HG02840 (cell line): ENCODE results near the gene MID1IP1.

Source experiments
- ATAC-seq: cut with Tn5 transposase; IDR thresholded peaks from one replicate; pipeline ENCODE4 v1.9.1; 2021; ENCODE audit warnings: mild to moderate bottlenecking, moderate library complexity, moderate number of reproducible peaks; ENCODE audit not compliant: unreplicated experiment, low FRiP score

The MID1IP1 gene, protein sequence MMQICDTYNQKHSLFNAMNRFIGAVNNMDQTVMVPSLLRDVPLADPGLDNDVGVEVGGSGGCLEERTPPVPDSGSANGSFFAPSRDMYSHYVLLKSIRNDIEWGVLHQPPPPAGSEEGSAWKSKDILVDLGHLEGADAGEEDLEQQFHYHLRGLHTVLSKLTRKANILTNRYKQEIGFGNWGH

GRCh38 chrX:38800981-38801845, at the start of gene MID1IP1:
Gene MID1IP1, plus strand, starts transcription at chrX:38801459. Its CDS starts 3,488 bp downstream, at chrX:38804947.
- ATAC-seq, result peak; percentile 38

GRCh38 chrX:38754102-38754790, 47.0 kb upstream of the MID1IP1 start:
- ATAC-seq, result no peak

DNA sequence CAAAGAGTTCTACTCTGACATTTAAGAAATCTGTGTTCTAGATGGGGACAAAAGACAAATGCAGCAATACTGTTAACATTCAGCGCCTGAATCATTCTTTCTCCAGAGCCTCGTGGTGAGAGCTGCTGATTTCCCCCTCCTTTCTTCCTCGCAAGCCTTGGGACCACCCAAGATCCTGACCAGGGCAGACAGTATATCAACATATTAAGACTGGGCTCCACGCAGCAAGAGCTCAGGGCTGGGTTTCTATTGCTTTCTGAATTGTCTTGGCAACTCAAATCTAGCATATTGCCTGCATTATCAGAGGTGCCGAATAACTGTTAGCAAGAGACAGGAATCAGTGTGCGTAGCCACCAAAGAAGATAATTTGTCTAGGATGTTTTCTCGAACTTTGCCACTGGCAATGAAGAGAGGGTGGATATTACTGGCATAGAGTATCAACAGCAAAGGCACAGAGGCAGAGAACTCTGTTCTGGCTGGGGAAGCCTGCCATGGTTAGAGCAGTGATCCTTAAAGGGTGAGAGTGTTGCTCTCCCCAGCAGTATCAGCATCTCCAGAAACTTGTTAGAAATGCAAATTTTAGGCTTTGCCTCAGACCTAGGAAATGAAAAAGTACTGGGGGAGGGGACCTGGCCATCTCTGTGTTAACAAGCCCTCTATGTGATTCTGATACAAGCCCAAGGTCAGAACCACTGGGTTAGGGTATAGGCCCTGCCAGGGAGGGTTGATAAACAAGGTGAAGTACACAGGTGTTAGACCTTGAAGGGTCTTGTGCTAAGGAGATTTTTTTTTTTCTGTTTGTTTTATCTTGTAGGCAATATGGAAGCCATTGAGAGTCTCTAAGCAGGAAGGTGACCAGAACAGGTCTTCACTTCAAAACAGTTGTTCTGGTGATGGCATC, 46.2 kb upstream of the MID1IP1 start:
- no peak for ATAC-seq

- ATAC-seq, result no peak
Measured at GRCh38 chrX:38760883-38761282, 40.4 kb upstream of the MID1IP1 start.

DNA sequence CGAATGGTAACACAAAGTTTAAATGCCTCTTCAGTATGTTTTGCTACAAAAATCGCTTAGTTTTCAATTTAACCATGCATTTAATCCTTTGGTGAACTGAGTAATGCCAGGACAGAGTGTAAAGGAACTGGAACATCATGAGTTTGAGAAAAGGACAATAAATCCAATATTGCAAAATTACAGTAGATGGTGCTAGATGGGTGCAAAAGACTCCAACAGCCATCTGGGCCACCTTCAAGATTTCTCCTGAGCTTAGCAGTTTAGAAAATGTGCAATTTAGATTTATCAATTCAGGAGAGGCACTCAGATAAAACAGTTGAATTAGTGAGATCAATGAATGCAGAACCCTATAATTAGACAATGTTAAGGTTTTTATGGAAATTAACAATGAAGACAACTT, 33.2 kb upstream of the MID1IP1 start:
- no peak for ATAC-seq

DNA sequence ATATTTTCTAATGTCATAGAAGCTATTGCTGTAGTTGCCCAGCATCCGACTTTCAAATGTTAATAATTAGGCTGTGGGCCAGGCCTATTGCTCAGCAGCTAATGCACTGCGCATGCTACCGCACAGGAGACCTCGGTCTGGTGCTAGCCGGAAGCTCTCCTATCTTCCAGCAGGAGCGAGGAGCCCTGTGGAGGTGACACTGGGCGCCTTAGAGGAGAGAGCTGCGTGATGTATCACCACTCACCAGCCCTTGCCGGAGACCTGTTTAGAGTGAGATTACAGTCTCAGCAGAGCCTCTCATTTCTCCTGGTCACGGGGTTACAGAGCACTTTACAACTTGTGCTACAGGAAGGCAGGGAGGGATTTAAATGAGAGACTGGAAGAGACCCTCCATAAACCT, 31.1 kb upstream of the MID1IP1 start:
- no peak for ATAC-seq

DNA sequence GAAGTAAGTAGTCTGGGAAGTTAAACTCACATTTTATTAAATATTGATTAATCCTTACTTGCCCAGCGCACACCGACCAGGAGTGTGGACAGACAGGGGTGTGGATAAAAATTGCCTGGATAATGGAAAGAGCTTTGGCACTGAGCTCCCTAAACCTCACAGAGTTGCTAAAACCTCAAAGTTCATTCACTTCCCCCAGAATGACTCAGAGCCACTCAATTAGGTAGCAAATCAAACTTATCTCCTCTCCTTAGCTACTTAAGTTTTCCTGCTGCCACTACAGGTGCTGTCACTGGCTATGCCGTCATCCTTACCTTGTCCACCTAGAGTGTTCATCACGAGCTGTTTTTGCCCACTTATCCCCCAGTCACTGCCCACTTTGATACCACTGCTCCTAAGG, 27.0 kb upstream of the MID1IP1 start:
- no peak for ATAC-seq

GRCh38 chrX:38796946-38797345, 4.3 kb upstream of the MID1IP1 start:
- ATAC-seq, result no peak

DNA sequence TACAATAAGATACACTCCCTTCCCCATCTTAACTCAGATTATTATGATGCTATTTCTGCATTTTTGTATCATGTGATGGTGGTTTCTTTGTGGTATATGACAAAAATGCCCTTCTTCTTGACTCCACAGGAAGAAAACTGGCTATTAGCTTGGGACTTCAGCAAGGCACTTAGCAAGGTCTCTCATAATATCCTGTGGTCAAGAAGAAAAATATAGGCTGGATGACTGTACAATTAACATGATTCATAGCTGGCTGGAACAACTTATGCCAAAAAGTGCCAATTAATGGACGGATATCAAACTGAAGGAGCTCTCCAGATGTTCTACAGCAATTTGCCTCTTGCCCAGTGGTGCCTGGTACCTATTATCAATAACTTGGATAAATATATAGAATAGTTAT, 2.3 kb upstream of the MID1IP1 start:
- no peak for ATAC-seq

DNA sequence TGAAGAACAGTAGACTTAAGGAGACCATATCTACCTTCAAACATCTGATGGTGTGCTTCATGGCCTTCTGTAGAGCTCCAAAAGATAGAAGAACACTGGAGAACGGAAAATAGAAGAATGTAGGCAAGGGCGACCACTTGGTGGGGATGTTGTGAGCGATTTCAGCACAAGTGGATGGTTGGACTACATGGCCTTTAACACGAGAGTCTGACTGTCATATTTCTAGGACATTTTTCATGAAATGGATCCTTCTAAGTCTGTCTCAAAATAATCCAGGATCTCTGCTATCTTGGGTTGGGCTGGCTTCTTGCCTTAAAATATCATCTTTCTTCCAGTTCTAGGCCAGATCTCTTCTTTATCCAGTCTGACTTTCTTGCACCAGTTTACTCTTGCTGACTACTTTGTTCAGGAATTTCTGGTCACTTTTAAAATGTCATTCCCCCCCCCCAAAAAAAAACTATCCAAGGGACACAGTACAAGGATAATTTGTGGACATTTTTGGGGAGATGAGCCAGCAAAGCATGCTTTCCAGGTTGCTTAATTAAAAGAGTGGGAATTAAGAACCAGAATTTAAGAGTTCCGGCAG, 1.2 kb upstream of the MID1IP1 start:
- ATAC-seq, result no peak

DNA sequence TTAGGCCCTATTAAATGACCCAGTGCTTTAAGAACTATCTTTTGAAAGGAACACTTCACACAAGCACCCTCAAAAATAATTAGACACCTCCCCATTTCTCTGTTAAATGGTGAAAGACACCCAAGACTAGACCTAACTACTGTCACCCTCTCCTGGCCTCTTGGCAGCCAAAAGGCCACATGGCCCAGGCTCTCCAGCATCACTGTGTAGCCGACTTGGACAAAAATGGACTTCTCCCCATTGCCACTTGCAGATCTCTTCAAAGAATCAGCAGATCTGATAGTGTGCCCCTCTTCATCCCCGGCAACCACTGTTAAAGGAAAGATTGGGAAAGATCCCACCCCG, 2.0 kb downstream of the MID1IP1 start:
- ATAC-seq, result no peak

DNA sequence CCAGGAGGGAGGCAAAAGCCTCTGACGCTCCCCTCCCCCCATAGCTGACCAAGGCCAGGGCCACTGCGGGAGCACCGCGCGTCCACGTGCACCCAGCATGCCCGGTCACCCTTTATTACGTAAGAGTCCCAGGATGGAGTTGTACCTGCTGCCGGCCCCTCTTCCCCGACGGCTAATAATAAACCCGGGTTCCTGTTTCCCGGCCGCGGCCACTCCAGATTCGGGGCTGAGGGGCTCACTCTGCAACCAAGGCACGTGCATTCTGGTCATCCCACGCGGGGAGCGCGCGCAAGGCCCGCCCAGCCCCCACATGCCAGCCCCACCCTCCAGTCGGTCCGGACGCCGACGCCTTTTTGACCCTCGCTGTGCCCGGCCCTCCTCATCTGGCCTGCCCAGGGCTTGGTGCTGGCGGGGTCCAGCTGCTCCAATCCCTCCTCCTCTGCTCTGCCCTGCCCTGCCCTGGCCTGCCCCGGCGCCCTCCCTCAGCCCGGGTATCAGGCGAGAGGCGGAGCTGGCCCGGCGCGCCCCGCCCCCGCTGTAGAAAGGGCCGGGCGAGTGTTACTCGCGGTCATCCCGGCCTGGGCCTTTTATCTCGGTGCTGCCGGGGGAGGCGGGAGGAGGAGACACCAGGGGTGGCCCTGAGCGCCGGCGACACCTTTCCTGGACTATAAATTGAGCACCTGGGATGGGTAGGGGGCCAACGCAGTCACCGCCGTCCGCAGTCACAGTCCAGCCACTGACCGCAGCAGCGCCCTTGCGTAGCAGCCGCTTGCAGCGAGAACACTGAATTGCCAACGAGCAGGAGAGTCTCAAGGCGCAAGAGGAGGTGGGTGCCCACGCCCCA, 2.6 kb downstream of the MID1IP1 start:
- ATAC-seq, result peak; percentile 49

GRCh38 chrX:38804432-38804681, 3.1 kb downstream of the MID1IP1 start:
- no peak for ATAC-seq

GRCh38 chrX:38804682-38805431, 3.6 kb downstream of the MID1IP1 start:
- ATAC-seq, result no peak

GRCh38 chrX:38805432-38806389, 4.5 kb downstream of the MID1IP1 start:
- no peak for ATAC-seq

GRCh38 chrX:38806875-38807621, 5.8 kb downstream of the MID1IP1 start:
- no peak for ATAC-seq

DNA sequence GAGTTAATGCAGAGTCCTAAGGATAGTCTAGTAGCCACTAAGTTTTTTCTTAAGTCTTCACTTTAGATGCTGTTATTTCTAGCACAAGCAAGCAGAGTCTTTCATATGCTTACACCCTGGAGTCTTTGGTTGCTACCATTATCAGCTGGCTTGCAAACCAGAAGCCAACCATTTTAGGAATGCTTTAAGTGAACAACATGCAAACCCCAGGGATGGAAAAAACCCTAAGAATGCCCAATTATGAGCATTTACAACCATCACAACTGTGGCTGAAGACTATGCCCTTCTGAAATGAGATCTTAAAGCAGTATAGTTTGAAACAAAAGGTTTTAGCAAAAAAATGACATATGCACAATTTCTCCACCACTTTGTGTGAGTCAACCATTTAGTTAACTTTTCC, 6.6 kb downstream of the MID1IP1 start:
- ATAC-seq, result no peak
